Kidney (tissue), 14 donors: ENCODE measurements around the gene PARP6. TPM values are rescaled to one million over a fixed set of nuclear protein-coding genes. Genes with fewer than 3 reads are reported as not detected.
A peak's percentile ranks its signal among the peaks of the same experiment; 100 is the strongest.

ENCODE experiments used
- DNase-seq, 5 donors: peaks; one replicate each; pipeline ENCODE4 v3.0.0-alpha.2; 2013 to 2020
- FAIRE-seq: peaks from 2 replicates; lab custom pipeline; 2012; peaks lifted over from hg19 to GRCh38; lab: Jason Lieb, UNC
- H3K27ac ChIP-seq, 2 donors: one replicate each; pipeline ENCODE4 v1.7.0; 2013; ENCODE audit warnings: low read depth in 2 of 2, low read length in 2 of 2, inconsistent platforms in 1 of 2
- H3K27me3 ChIP-seq: one replicate; pipeline ENCODE4 v1.7.1; 2013; ENCODE audit warnings: low read length, inconsistent platforms; ENCODE audit not compliant: control insufficient read depth, insufficient read depth
- H3K36me3 ChIP-seq, 3 donors: one replicate each; pipeline versions ENCODE4 v1.7.0 to v1.7.1; 2013; ENCODE audit warnings: low read length in 3 of 3, control low read depth in 1 of 3, inconsistent platforms in 1 of 3; ENCODE audit not compliant: insufficient read depth in 3 of 3, control insufficient read depth in 2 of 3
- H3K4me1 ChIP-seq, 3 donors: one replicate each; pipeline versions ENCODE4 v1.7.0 to v1.7.1; 2013; ENCODE audit warnings: low read length in 3 of 3, inconsistent platforms in 1 of 3, low read depth in 1 of 3; ENCODE audit not compliant: control insufficient read depth in 2 of 3, insufficient read depth in 2 of 3
- H3K4me3 ChIP-seq, 3 donors: one replicate each; pipeline versions ENCODE4 v1.7.0 to v1.8.1; 2013; ENCODE audit warnings: low read length in 3 of 3, control low read depth in 1 of 3, inconsistent platforms in 1 of 3
- H3K9ac ChIP-seq, 3 donors: one replicate each; pipeline versions ENCODE4 v1.7.0 to v1.7.1; 2013; ENCODE audit warnings: low read length in 3 of 3, control low read depth in 1 of 3, inconsistent platforms in 1 of 3
- H3K9me3 ChIP-seq, 3 donors: one replicate each; pipeline versions ENCODE4 v1.7.0 to v1.7.1; 2013; ENCODE audit warnings: low read length in 3 of 3, control low read depth in 1 of 3, inconsistent platforms in 1 of 3; ENCODE audit not compliant: control insufficient read depth in 2 of 3, insufficient read depth in 1 of 3
- intact Hi-C: fragments of 100-400 bp; cut with DNase I; formaldehyde crosslinking; loops from one replicate; pipeline ENCODE4 v1.11.1; 2022
- polyA plus RNA-seq: library from polyadenylated mRNA; stranded (reverse); fragments of 350-450 nt; fragmentation: Illumina TruSeq; extraction: RNeasy Lipid Tissue Mini Kit (QIAGEN cat#74804); gene quantifications from one replicate; pipeline ENCODE4 v1.2.3, GENCODE V29; 2014; ENCODE audit warnings: low read depth, low replicate concordance; ENCODE audit not compliant: insufficient read depth
- total RNA-seq: library from RNA; stranded (reverse); fragmentation: NEBNext Ultra II Directional; extraction: Animal tissue kit (Norgen Biotek cat#: 25700); gene quantifications from one replicate; pipeline ENCODE4 v1.2.1, GENCODE V29; 2021
- TF ChIP-seq, protein P1 (sequence below): IDR thresholded peaks from 3 replicates; pipeline ENCODE4 v1.5.1; 2012; ENCODE audit warnings: mild to moderate bottlenecking, moderate library complexity, borderline replicate concordance; ENCODE audit not compliant: insufficient read depth; ENCODE audit errors: extremely low read depth
- donor health status: control.
- donor health status: control.
- donor health status: control.
- donor health status: control.
- donor health status: control.
- donor health status: DM: yes; HTN: yes; CAD: no.
- donor health status: Normal renal cell carcinoma (clear cell type).

Gene PARP6
- total and polyA plus RNA-seq, 2 donors from 2014 or later: 50.4 to 69.7 TPM

DNA sequence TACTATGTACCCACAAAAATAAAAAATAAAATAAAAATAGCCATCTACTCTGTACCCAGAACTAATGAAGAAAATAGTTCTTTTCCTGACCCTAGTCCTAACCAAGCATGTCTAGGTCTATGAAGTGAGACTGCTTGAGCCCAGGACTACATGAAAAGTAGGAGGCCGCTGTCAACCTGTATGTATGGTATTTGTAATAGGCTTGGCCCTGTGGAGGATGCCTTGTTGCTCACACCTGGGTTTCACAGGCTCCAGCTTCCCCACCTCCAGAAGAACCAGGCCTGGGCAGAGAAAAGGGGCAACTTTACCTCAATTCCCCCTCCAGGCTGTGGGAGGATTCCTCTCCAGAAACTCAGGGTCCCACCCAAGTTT is 34.5 kb downstream of the PARP6 start:
- Histone ChIP-seq H3K9me3 (no peaks in the 10 kb centered on the region), H3K9ac (no peak overlapping the region), H3K27me3 (no peaks in the 10 kb centered on the region), H3K36me3 (peaks cover 2 to 22% (median 20%) of the 10 kb centered on the region in 3 donors), H3K4me1 (no peaks in the 10 kb centered on the region), H3K27ac (no peak overlapping the region), H3K4me3 (no peak overlapping the region)
- DNase-seq (no peak), FAIRE-seq (no peak)
- TF ChIP-seq, protein P1, sequence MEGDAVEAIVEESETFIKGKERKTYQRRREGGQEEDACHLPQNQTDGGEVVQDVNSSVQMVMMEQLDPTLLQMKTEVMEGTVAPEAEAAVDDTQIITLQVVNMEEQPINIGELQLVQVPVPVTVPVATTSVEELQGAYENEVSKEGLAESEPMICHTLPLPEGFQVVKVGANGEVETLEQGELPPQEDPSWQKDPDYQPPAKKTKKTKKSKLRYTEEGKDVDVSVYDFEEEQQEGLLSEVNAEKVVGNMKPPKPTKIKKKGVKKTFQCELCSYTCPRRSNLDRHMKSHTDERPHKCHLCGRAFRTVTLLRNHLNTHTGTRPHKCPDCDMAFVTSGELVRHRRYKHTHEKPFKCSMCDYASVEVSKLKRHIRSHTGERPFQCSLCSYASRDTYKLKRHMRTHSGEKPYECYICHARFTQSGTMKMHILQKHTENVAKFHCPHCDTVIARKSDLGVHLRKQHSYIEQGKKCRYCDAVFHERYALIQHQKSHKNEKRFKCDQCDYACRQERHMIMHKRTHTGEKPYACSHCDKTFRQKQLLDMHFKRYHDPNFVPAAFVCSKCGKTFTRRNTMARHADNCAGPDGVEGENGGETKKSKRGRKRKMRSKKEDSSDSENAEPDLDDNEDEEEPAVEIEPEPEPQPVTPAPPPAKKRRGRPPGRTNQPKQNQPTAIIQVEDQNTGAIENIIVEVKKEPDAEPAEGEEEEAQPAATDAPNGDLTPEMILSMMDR: no peak
- intact Hi-C loops: no loop called here

DNA sequence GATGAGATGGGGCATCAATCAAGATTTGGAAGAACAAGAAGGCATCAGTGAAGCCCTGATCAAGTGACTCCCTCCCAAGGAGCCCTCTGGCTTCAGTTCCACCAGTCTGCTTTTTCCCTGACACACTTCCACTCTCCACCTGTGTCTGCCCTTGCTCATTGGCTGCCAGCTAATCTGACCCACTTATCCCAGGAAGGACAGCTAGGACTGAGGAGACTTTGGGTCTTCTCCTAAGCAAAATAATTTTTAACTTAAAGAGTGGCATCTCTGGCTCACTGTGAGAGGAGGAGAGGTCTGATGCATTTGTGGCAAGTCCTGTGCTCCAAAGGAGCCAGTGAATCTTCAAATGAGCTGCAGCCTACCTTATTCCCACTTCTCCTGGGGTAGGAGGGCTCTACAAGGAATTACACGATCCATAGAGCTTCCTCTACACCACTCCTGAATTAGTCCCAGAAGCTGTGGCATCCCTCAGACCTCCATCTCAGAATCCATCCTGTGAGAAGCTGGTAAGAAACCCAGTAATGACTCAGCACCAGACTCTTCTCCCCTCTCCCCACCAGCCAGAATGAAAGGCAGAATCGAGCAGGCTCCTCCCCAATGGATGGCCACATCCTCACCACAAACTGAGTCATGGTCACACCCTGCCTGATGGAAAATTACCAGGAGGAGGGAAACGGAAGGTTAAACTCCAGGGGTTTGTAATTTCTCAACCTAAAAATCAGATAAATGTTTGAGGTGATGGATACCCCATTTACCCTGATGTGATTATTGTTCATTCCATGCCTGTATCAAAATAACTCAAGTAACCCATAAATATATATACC is 35.1 kb downstream of the PARP6 start:
- no peak for FAIRE-seq
- Histone ChIP-seq H3K4me3 (no peak overlapping the region), H3K9me3 (no peaks in the 10 kb centered on the region), H3K36me3 (peaks cover 2 to 18% (median 14%) of the 10 kb centered on the region in 3 donors), H3K4me1 (peaks cover 0 to 3% (median 0%) of the 10 kb centered on the region in 3 donors), H3K27ac (no peak overlapping the region), H3K27me3 (no peaks in the 10 kb centered on the region), H3K9ac (no peak overlapping the region)
- intact Hi-C loops: no loop called here
- TF ChIP-seq, protein P1: no peak
- DNase-seq: peak in 1 of 5 donors; percentile 76

DNA sequence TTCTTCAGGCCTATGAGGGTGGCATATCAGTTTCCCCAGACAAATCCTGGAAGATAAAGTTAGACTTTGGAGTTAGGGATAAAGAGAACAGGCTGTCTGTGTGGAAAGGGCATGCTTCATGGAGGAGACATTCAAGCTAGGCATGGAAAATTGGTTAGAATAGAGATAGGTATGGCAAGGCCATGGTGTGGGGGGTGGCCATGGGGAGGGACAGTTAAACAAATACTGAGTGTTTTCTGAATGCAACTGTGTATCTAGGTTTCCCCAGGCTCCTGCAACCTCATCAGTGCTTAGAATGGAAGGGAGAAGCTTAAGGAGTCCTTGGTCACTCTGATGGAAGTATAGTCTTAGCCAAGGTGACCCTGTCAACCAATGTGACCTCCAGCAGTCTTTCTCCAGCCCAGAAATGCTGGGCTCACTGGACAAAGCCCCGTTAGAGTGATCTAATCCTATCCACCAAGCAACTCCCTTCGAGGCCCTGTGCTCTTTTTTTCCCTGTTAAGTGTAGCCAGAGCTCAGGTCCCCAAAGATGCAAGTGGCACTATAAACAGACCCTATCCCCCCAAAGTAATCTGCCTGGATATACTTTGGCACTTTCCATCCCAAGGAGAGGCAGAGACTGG is 35.9 kb downstream of the PARP6 start:
- FAIRE-seq: no peak

More for the DNA sequence above, 35.9 kb downstream of the PARP6 start:
- DNase-seq: no peak
- Histone ChIP-seq H3K9ac (no peak overlapping the region), H3K27me3 (no peaks in the 10 kb centered on the region), H3K36me3 (peaks cover 2 to 11% (median 7%) of the 10 kb centered on the region in 3 donors), H3K9me3 (no peaks in the 10 kb centered on the region), H3K27ac (no peak overlapping the region), H3K4me1 (peaks cover 0 to 5% (median 0%) of the 10 kb centered on the region in 3 donors), H3K4me3 (no peak overlapping the region)
- TF ChIP-seq, protein P1: no peak
- intact Hi-C loops: no loop called here
